Glutamatergic neuron (in vitro differentiated cells): ENCODE data around the gene HPSE2. TPM values are rescaled to one million over a fixed set of nuclear protein-coding genes. Genes with fewer than 3 reads are reported as not detected.

Experiments
- DNase-seq: peaks from one replicate; pipeline ENCODE4 v3.0.0; 2022
- H3K27ac Mint-ChIP-seq: one replicate; pipeline ENCODE4 v1.8.0; 2020; ENCODE audit warnings: mild to moderate bottlenecking, mixed read lengths, inconsistent platforms; ENCODE audit not compliant: unreplicated experiment
- H3K27me3 Mint-ChIP-seq: one replicate; pipeline ENCODE4 v1.8.0; 2020; ENCODE audit warnings: mild to moderate bottlenecking, moderate library complexity, mixed read lengths, inconsistent platforms; ENCODE audit not compliant: unreplicated experiment
- H3K36me3 Mint-ChIP-seq: one replicate; pipeline ENCODE4 v1.8.0; 2020; ENCODE audit warnings: mild to moderate bottlenecking, mixed read lengths, inconsistent platforms; ENCODE audit not compliant: unreplicated experiment
- H3K4me1 Mint-ChIP-seq: one replicate; pipeline ENCODE4 v1.8.0; 2020; ENCODE audit warnings: mild to moderate bottlenecking, low read depth, mixed read lengths, inconsistent platforms; ENCODE audit not compliant: unreplicated experiment
- H3K4me3 Mint-ChIP-seq: one replicate; pipeline ENCODE4 v1.8.0; 2020; ENCODE audit warnings: mild to moderate bottlenecking, mixed read lengths, inconsistent platforms; ENCODE audit not compliant: unreplicated experiment
- H3K9me3 Mint-ChIP-seq: one replicate; pipeline ENCODE4 v1.8.0; 2020; ENCODE audit warnings: mild to moderate bottlenecking, moderate library complexity, mixed read lengths, inconsistent platforms; ENCODE audit not compliant: unreplicated experiment
- total RNA-seq: library from RNA; stranded (reverse); fragmentation: NEBNext Ultra II Directional; extraction: Animal tissue kit (Norgen Biotek cat#: 25700); gene quantifications from one replicate; pipeline ENCODE4 v1.2.1, GENCODE V29; 2021; ENCODE audit not compliant: unreplicated experiment
- TF ChIP-seq, protein P1 (sequence below): fragments of 200-600 bp; sonication (generic); IDR thresholded peaks from one replicate; pipeline ENCODE4 v1.5.0; 2021; ENCODE audit not compliant: partially characterized antibody, unreplicated experiment

Gene HPSE2
- total RNA-seq, 1 donor from 2014 or later, result not detected

DNA sequence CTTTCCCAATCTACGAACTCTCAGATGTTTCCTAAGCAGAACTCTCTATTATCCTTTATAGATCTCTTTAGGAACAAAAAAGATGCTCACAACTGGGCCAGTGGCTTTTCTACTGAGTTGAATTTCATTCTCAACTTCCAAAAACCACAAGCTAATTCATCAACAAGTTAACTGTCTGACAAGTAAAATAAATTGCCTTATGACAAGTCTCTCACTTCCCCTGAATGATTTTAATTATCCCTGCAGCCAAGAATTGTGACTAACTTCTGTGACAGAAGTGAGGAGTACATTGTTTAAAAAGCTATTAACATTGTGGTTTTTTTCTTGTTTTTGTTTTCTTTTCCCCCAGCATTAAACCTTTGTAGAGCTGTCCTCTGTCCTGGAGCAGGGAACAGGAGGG, 343.1 kb downstream of the HPSE2 start:
- no peaks in the 10 kb centered on the region for H3K4me1 Mint-ChIP-seq
- H3K36me3 Mint-ChIP-seq, result no peaks in the 10 kb centered on the region
- H3K4me3 Mint-ChIP-seq, result no peak overlapping the region

DNA sequence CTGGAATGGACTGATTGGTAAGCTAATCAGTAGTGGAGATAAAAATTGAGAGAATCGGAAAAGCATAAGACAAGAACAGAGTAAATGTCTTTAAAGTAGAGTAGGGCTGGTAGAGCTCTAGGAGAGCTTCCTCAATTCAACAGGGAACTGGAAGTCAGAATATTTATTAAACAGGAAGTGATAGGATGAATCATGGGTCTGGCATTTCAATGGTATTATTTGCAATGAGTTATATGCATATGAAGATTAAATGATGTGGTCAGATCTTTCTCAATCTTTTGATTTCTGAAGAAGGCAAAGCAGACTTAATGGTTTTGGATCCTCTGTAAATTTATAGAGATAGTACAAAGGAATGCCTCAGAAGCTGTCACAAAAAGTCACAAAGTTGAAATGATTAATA, 349.0 kb downstream of the HPSE2 start:
- Mint-ChIP-seq H3K27me3 (no peaks in the 10 kb centered on the region), H3K9me3 (no peaks in the 10 kb centered on the region), H3K36me3 (no peaks in the 10 kb centered on the region), H3K4me3 (no peak overlapping the region), H3K27ac (no peak overlapping the region), H3K4me1 (no peaks in the 10 kb centered on the region)
- TF ChIP-seq, protein P1, sequence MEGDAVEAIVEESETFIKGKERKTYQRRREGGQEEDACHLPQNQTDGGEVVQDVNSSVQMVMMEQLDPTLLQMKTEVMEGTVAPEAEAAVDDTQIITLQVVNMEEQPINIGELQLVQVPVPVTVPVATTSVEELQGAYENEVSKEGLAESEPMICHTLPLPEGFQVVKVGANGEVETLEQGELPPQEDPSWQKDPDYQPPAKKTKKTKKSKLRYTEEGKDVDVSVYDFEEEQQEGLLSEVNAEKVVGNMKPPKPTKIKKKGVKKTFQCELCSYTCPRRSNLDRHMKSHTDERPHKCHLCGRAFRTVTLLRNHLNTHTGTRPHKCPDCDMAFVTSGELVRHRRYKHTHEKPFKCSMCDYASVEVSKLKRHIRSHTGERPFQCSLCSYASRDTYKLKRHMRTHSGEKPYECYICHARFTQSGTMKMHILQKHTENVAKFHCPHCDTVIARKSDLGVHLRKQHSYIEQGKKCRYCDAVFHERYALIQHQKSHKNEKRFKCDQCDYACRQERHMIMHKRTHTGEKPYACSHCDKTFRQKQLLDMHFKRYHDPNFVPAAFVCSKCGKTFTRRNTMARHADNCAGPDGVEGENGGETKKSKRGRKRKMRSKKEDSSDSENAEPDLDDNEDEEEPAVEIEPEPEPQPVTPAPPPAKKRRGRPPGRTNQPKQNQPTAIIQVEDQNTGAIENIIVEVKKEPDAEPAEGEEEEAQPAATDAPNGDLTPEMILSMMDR, result no peak
- DNase-seq, result no peak

More for the DNA sequence above, 343.1 kb downstream of the HPSE2 start:
- no peak overlapping the region for H3K27ac Mint-ChIP-seq
- TF ChIP-seq, protein P1, result no peak
- H3K9me3 Mint-ChIP-seq, result no peaks in the 10 kb centered on the region
- H3K27me3 Mint-ChIP-seq, result no peaks in the 10 kb centered on the region
- DNase-seq, result no peak

DNA sequence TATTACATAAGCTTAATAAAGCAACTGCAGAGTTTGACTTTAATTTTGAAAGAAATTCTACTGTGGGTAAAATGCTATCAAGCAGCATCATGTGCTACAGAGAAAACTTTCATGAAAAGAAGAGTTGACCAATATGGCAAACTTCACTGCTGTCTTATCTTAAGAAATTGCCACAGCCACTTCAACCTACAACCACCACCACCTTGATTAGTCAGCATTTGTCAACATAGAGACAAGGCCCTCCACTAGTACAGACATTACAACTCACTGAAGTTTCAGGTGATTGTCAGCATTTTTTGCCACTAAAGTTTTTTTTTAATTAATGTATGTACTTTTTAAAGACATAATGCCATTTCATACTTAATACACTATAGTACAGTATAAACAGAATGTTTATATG, 350.3 kb downstream of the HPSE2 start:
- no peaks in the 10 kb centered on the region for H3K36me3 Mint-ChIP-seq
- H3K4me3 Mint-ChIP-seq, result no peak overlapping the region
- TF ChIP-seq, protein P1, result no peak
- H3K27ac Mint-ChIP-seq, result no peak overlapping the region
- no peaks in the 10 kb centered on the region for H3K4me1 Mint-ChIP-seq
- no peaks in the 10 kb centered on the region for H3K9me3 Mint-ChIP-seq
- no peak for DNase-seq
- no peaks in the 10 kb centered on the region for H3K27me3 Mint-ChIP-seq

DNA sequence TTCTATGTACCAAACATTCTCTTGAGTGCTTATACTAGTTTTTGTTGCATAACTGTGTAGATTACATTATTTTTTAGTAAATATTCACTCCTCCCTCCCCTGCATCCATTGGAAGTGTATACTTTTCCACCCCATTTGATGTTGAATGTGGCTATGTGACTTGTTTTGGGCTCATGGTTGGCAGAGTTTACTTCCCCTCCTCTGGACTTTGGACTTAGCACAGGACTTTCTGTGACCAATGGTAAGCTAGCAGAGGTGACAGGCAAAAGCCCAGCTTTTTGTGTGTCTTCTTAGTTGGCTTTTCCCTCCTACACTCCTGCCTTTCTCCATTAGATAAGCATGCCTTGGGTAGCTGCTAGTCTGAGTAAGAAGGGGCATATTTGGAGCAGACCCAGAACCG, 353.9 kb downstream of the HPSE2 start:
- H3K4me3 Mint-ChIP-seq, result no peak overlapping the region

DNA sequence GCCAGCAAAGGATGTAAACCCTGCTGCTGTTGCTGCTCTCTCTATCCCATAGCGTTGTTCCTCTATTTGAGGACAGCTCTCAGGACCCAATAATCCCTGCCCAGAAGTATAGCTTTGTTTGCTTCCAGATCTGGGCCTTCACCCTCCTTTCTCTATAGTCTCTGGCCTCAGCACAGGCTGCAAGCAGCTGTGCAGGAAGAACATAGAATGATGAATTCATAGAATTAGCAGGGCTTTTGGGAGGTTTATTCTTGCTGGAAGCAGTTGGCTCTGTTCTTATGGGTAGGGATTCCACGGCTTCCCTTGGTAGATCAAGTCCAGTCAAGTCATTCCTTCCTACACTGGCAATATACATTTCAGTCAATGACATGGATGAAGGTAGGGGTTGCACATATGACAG, 354.7 kb downstream of the HPSE2 start:
- no peaks in the 10 kb centered on the region for H3K9me3 Mint-ChIP-seq
- DNase-seq, result no peak
- no peaks in the 10 kb centered on the region for H3K27me3 Mint-ChIP-seq
- H3K4me1 Mint-ChIP-seq, result no peaks in the 10 kb centered on the region
- H3K4me3 Mint-ChIP-seq, result no peak overlapping the region
- no peaks in the 10 kb centered on the region for H3K36me3 Mint-ChIP-seq
- TF ChIP-seq, protein P1, result no peak
- no peak overlapping the region for H3K27ac Mint-ChIP-seq

More for the DNA sequence above, 353.9 kb downstream of the HPSE2 start:
- Mint-ChIP-seq H3K9me3 (no peaks in the 10 kb centered on the region), H3K4me1 (no peaks in the 10 kb centered on the region), H3K27me3 (no peaks in the 10 kb centered on the region), H3K27ac (no peak overlapping the region), H3K36me3 (no peaks in the 10 kb centered on the region)
- no peak for DNase-seq
- TF ChIP-seq, protein P1, result no peak
